Epithelial cell of esophagus (primary cell): Measurements from ENCODE around the gene DIP2A.

ENCODE experiments used
- DNase-seq: peaks from one replicate; pipeline ENCODE4 v3.0.0; 2010; ENCODE audit warnings: low read depth
- H3K4me3 ChIP-seq: 2 replicates; pipeline ENCODE4 v1.5.1; 2011; ENCODE audit warnings: mild to moderate bottlenecking, low read length, control low read depth
- CTCF ChIP-seq: IDR thresholded peaks from 2 replicates; pipeline ENCODE4 v1.5.1; 2011; ENCODE audit warnings: low read depth, mild to moderate bottlenecking, low read length, control low read depth, inconsistent platforms; ENCODE audit not compliant: insufficient read depth; ENCODE audit errors: missing control alignments

The DIP2A gene

GRCh38 chr21:46425571-46425970 is 33.1 kb upstream of the DIP2A start:
- H3K4me3 ChIP-seq = no peak overlapping the region
- DNase-seq = no peak
- TF ChIP-seq CTCF = no peak

GRCh38 chr21:46426313-46427046 is 32.2 kb upstream of the DIP2A start:
- no peak for TF ChIP-seq CTCF
- H3K4me3 ChIP-seq = no peak overlapping the region
- DNase-seq = no peak

- TF ChIP-seq CTCF = no peak
- DNase-seq = no peak
- no peak overlapping the region for H3K4me3 ChIP-seq
Observed at GRCh38 chr21:46427516-46427915, 31.2 kb upstream of the DIP2A start.

GRCh38 chr21:46428286-46428685 is 30.4 kb upstream of the DIP2A start:
- no peak for TF ChIP-seq CTCF
- no peak for DNase-seq
- no peak overlapping the region for H3K4me3 ChIP-seq

GRCh38 chr21:46428987-46429710 is 29.5 kb upstream of the DIP2A start:
- no peak for DNase-seq
- no peak for TF ChIP-seq CTCF
- no peak overlapping the region for H3K4me3 ChIP-seq

GRCh38 chr21:46429754-46430681 is 28.7 kb upstream of the DIP2A start:
- no peak for TF ChIP-seq CTCF
- no peak for DNase-seq
- no peak overlapping the region for H3K4me3 ChIP-seq
